ENCODE results near the gene CCDC120. TPM values are rescaled to one million over a fixed set of nuclear protein-coding genes. Genes with fewer than 3 reads are reported as not detected.

Gene CCDC120
- total RNA-seq, 2 donors from 2014 or later, result 6.9 to 7.3 TPM

DNA sequence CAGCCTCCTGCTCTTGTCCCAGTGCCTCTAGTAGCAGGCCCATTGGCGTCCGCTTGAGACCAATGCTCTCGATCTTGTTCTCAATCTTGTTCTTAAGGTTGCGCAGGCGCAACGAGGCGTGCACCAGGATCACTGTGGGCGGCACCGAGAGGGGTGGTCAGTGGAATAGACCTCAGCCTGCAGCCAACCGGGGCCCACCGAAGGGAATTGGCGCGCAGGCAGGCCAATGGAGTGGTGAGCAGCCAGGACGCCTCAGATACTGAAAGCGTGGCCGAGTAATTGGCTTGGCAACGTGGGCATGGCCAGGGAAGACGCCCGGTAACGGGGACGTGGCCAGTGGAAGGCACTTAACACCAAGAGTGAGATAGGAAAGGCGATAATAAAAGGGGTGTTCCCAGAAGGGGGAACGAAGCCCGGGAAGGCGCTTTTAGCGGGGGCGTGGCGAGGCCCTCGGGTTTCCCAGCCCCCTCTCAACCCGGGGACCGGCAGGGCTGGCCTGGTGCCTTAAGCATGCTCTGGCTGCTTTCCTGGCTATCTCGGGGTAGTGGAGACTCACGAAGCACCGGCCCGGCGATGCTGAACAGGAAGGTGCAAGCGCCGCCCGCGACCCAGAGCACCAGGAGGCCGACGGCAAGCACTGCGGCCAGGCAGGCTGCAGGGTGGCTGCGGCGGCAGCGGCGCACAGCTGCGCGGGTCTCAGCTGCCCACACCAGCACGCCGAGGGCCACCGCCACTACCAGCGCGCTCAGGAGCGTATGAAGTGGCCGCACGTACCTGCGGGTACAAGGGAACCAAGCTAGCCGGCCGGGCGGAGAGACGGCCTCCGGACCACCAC is 13.3 kb downstream of the CCDC120 start:
- H3K4me1 Mint-ChIP-seq, result peaks cover 8% of the 10 kb centered on the region
- H3K36me3 Mint-ChIP-seq (ENCODE audit: low read depth), result peaks cover 12% of the 10 kb centered on the region
- H3K27me3 Mint-ChIP-seq, result no peaks in the 10 kb centered on the region
- no peak overlapping the region for H3K27ac Mint-ChIP-seq
- no peaks in the 10 kb centered on the region for H3K9me3 Mint-ChIP-seq
- no peak for ATAC-seq (replicated peaks)
- peak overlapping the region; percentile 81 for H3K4me3 Mint-ChIP-seq

DNA sequence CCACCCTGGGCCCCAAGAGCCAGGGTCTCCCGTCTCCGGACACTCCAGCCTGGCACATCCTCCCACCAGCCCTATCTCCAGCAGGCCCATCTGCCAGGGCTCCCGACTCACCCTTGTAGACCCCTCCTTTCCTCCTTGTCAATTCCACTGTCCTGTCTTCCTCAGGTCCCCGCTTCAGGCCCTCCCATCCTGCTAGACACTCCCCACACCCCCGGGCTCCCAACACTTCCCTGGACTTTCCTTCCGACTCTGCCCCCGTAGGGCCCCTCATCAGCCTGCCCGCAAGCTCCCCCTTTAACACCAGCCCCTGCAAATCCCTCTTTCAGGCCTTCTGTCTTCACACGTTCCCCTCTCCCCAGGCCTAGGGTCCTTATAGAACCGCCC is 13.9 kb downstream of the CCDC120 start:
- no peak for ATAC-seq (replicated peaks)
- Mint-ChIP-seq H3K4me1 (peaks cover 8% of the 10 kb centered on the region), H3K36me3 (ENCODE audit: low read depth) (peaks cover 12% of the 10 kb centered on the region), H3K4me3 (peak overlapping the region; percentile 81), H3K9me3 (no peaks in the 10 kb centered on the region), H3K27ac (peak overlapping the region; percentile 85), H3K27me3 (no peaks in the 10 kb centered on the region)

DNA sequence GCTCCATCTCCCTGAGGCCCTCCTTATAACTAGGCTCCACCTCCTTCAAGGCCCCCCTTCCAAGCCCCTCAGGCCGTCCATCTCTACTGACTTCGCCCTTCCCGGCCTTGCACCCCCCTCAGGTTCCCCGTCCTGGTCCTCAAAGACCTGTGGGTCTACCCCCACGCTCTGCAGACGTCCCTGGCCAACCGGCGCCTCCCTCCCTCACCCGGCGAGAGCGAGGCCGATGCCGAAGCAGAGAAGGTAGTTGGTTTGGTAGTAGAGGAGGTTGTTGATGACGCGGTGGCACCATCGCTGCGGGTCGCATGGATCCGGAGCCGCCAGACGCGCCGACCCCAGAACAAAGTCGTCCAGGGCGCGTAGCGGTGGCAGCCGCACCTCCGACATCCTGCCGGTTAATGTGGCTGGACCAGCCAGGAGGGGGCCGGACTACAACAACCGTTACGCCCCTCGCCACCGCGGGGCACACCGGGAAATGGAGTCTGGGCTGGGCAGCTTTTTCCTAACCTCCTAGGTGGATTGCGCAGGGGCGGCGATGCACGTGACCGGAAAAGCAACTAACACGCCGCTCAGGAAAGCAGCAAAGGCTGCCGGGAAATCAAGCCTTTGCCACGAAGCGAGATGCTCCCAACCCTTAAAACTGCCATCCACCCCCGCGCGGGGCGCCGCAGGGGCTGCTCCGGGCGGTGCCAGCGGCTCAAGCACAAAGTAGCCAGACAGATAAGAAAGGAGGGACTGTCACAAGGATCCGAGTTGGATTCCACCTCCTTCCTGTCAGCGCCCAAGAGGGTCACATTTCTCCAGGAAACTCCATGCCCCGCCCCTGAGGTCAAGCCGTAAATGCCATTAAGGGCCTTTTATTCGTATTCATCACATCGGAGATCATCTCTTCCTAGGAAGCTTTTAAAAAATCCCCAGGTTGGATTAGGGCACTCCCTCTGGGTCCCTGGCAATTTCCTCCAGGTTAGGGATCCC is 15.1 kb downstream of the CCDC120 start, which contains the start of gene PRAF2:
Gene PRAF2, minus strand, starts transcription at position 402 of the 975 bp plus-strand sequence. Its CDS starts 15 bp downstream, at position 387.
- peak within 1 kb of the TSS; percentile 81 for H3K4me3 Mint-ChIP-seq
- peak within 1 kb of the TSS; percentile 85 for H3K27ac Mint-ChIP-seq
- ATAC-seq (replicated peaks), result peak; percentile 98
- H3K4me1 Mint-ChIP-seq, result peaks cover 8% of the 10 kb centered on the region
- H3K9me3 Mint-ChIP-seq, result no peaks in the 10 kb centered on the region
- no peaks in the 10 kb centered on the region for H3K27me3 Mint-ChIP-seq
- peaks cover 12% of the 10 kb centered on the region for H3K36me3 Mint-ChIP-seq (ENCODE audit: low read depth)

DNA sequence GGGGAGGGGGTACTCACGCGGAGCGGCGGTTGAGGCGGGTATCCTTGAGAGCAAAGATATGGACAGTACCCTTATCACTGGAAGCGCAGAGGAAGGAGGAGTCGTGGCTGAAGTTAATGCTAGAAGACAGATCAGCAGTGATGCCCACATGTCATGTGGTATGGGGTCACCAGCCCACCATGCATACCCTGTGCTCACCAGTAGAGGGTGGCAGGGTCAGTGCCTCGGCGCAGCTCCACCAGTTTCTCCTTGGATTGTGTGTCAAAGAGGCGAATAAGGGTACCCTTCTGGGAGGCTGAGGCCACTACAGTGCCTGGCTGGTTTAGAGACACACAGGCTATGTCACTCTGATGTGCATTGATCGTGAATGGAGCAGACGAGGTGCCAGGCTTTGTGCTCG is 16.5 kb downstream of the CCDC120 start:
- Mint-ChIP-seq H3K36me3 (ENCODE audit: low read depth) (peaks cover 12% of the 10 kb centered on the region), H3K4me1 (peaks cover 8% of the 10 kb centered on the region), H3K27me3 (no peaks in the 10 kb centered on the region), H3K27ac (no peak overlapping the region), H3K9me3 (no peaks in the 10 kb centered on the region), H3K4me3 (no peak overlapping the region)
- ATAC-seq (replicated peaks), result no peak

DNA sequence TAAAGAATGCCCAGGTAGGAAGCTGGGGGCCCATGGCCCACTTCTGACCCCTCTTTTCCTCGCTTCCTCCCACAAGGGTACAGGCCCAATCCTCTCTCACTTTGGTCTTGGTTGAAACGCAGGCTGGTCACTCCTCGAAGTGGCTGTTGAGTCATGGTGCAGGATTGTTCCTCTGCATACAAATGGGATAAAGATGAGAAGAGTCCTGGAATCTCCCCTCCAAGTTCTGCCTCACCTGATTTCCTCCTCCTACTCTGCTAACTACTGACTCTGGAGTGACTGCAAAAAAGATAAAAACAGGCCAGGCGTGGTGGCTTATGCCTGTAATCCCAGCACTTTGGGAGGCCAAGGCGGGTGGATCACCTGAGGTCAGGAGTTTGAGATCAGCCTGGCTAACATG is 19.1 kb downstream of the CCDC120 start:
- H3K36me3 Mint-ChIP-seq (ENCODE audit: low read depth), result peaks cover 12% of the 10 kb centered on the region
- peaks cover 8% of the 10 kb centered on the region for H3K4me1 Mint-ChIP-seq
- H3K27me3 Mint-ChIP-seq, result no peaks in the 10 kb centered on the region
- no peak overlapping the region for H3K27ac Mint-ChIP-seq
- no peak overlapping the region for H3K4me3 Mint-ChIP-seq
- no peaks in the 10 kb centered on the region for H3K9me3 Mint-ChIP-seq
- ATAC-seq (replicated peaks), result no peak

DNA sequence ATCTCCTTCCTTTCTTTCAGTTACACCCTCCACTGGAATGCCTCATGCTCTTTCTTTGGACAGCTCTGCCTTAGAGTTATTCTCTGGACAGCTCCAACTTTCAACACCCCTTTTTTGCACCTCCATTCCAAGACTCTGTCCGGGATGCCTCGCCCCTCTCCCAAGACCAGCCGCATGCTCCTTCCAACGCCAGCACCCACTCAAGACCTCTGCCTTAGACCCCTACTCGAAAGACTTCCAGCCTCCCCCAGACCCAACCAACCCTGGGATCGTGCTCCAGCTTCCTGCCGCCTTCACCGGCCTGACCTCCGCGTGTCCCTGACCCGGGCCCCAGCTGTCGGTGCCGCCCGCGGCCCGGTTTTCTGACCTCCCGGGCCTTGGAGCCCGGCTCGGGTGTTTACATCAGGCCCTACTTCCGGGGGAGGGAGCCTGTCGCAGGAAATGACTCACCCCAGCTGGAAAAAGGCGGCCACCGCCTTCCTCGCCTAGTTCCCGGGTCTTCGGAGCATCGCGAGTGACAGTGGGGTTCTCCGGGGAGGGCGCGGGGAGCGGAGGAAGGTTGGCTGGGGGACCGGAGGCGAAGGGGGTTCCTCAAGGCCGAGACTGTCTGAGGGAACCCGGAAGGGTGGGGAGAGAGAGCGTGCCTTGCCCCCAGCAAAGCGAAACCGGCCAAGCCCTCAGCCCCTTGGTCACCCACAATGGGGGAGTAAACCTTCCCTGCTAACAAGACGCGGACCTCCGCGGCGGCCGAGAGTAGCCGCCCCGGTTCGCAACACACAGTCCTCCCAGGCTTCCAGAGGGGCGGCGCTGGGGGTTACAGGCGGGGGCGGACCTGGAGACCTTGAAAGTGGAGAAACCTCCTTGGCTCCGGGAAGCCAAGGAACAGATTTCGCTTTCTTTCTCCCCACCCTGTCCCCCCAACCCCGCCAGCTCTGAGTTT is 21.0 kb downstream of the CCDC120 start, which contains the start of gene WDR45:
Gene WDR45, minus strand, starts transcription at position 399 of the 940 bp plus-strand sequence. CDS start 1,792 bp downstream, outside the sequence.
- no peaks in the 10 kb centered on the region for H3K27me3 Mint-ChIP-seq
- H3K27ac Mint-ChIP-seq, result peak within 1 kb of the TSS; percentile 95
- H3K36me3 Mint-ChIP-seq (ENCODE audit: low read depth), result no peaks in the 10 kb centered on the region
- ATAC-seq (replicated peaks), result peak; percentile 92
- H3K9me3 Mint-ChIP-seq, result no peaks in the 10 kb centered on the region
- H3K4me3 Mint-ChIP-seq, result peak within 1 kb of the TSS; percentile 91
- peaks cover 4% of the 10 kb centered on the region for H3K4me1 Mint-ChIP-seq

DNA sequence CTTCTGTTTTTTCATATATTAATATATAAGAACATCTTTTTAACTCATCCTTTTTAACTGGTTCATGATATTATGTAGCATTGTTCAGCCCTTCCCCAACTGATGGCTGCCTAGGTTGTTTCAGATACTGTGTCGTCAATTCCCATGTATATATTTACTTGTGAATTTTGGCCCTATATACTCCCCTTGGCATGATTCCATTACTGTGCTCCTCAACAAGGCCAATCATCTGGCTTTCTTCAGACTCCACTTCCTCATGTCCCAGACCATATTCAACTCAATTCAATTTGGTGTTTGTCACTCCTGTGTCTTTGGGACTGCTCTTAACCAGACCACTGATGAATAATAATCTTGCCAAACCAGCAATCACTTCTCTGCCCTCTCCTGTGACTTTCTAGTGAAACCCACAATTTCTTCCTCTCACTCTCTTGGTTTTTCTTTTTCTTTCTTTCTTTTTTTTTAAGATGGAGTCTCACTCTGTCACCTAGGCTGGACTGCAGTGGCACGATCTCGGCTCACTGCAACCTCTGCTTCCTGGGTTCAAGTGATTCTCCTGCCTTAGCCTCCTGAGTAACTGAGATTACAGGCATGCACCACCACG is 23.6 kb downstream of the CCDC120 start:
- no peak overlapping the region for H3K4me3 Mint-ChIP-seq
- H3K4me1 Mint-ChIP-seq, result peaks cover 4% of the 10 kb centered on the region

DNA sequence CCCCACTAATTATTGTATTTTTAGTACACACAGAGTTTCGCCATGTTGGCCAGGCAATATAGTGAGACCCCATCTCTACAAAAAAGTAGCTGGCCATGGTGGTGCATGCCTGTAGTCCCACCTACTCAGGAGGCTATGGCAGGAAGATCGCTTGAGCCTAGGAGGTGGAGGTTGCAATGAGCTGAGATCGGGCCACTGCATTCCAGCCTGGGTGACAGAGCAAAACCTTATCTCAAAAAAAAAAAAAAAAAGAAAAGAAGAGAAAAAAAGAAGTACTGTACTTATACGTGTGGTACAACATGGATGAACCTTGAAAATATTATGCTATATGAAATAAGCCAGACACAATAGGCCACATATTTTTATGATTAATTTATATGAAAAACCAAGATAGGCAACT is 30.8 kb downstream of the CCDC120 start:
- H3K4me3 Mint-ChIP-seq, result no peak overlapping the region

More for the DNA sequence above, 23.6 kb downstream of the CCDC120 start:
- Mint-ChIP-seq H3K27me3 (no peaks in the 10 kb centered on the region), H3K27ac (peak overlapping the region; percentile 9), H3K9me3 (no peaks in the 10 kb centered on the region), H3K36me3 (ENCODE audit: low read depth) (no peaks in the 10 kb centered on the region)
- ATAC-seq (replicated peaks), result no peak

DNA sequence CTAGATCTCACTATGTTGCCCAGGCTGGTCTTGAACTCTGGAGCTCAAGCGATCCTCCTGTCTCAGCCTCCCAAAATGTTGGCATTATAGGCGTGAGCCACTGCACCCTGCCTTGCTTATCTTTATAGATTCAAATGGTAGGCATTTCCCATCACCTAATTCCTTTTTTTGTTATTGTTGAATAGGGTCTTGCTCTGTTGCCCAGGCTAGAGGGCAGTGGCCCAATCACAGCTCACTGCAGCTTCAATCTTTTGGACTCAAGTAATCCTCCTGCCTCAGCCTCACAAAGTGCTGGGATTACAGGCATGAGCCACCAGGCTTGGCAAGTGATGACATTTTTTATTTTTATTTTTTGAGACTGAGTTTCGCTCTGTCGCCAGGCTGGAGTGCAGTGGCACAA is 37.6 kb downstream of the CCDC120 start:
- Mint-ChIP-seq H3K4me3 (no peak overlapping the region), H3K9me3 (no peaks in the 10 kb centered on the region), H3K27me3 (no peaks in the 10 kb centered on the region), H3K36me3 (ENCODE audit: low read depth) (no peaks in the 10 kb centered on the region), H3K4me1 (no peaks in the 10 kb centered on the region), H3K27ac (no peak overlapping the region)
- ATAC-seq (replicated peaks), result no peak

More for the DNA sequence above, 30.8 kb downstream of the CCDC120 start:
- Mint-ChIP-seq H3K27me3 (no peaks in the 10 kb centered on the region), H3K9me3 (no peaks in the 10 kb centered on the region), H3K4me1 (no peaks in the 10 kb centered on the region), H3K27ac (no peak overlapping the region), H3K36me3 (ENCODE audit: low read depth) (no peaks in the 10 kb centered on the region)
- no peak for ATAC-seq (replicated peaks)

DNA sequence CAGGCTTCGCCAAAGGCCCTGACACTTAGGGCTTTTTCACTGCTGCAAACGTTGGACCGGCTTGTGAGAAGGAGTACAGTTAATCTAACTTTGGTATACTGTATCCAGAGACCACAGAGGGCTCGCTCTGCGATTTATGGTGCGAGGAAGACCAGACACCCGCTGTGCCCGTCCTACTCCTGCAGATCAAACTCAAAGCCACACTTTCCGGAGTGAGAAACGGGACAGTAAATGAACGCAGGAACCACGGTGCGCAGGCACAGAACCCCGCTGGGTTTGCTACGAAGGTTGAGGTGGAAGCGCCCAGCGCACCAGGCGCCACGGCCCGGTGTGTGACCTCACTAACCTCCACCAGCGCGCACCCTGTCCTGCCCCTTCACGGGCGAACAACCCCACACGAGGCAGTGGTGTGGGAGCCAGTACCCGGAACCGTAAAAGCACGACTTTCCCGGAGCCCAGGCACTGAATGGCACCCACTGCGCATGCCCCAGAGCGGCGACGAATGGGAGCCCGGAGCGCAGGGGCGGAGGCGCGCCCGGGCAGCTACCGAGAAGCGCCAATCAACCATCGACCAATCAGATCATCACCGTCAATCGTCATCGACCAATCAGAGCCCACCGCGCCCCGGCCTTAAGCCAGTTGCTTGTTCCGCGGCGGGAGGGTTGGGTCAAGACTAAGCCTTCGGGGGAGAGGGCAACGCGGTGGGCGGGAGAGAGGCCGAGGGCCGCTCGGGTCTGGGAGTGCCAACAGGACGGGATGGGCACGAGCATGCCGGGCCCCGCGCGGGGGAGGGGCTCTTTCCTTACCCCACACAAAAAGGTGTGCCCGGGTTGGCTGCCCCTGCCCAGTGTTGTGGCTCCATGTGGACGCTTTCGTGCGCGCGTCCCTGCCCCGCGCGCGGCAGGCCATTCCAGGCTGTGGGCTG is 42.2 kb downstream of the CCDC120 start:
- Mint-ChIP-seq H3K4me1 (no peaks in the 10 kb centered on the region), H3K4me3 (peak overlapping the region; percentile 85)
- peak; percentile 98 for ATAC-seq (replicated peaks)

DNA sequence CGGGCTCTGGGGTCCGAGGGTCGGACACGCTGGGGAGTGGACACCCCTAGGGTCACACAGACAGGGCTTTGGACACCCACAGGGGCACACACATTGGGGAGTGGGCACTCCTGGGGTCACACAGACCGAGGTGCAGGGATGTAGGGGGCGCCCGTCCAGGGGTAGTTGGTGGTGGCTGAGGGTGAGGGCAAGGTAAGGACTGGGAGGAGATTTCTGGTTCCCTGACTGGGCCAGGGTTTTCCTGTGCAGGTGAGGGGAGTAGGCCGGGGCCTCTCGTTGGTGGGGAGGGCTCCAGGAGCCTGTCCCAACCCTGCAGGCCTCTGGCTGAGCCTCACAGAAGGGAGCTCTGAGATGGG is 42.8 kb downstream of the CCDC120 start:
- ATAC-seq (replicated peaks), result no peak
- H3K27me3 Mint-ChIP-seq, result no peaks in the 10 kb centered on the region
- H3K4me3 Mint-ChIP-seq, result peak overlapping the region; percentile 85
- no peaks in the 10 kb centered on the region for H3K9me3 Mint-ChIP-seq
- no peaks in the 10 kb centered on the region for H3K4me1 Mint-ChIP-seq
- H3K36me3 Mint-ChIP-seq (ENCODE audit: low read depth), result no peaks in the 10 kb centered on the region
- H3K27ac Mint-ChIP-seq, result peak overlapping the region; percentile 62

More for the DNA sequence above, 42.2 kb downstream of the CCDC120 start:
- H3K27me3 Mint-ChIP-seq, result no peaks in the 10 kb centered on the region
- H3K36me3 Mint-ChIP-seq (ENCODE audit: low read depth), result no peaks in the 10 kb centered on the region
- peak overlapping the region; percentile 62 for H3K27ac Mint-ChIP-seq
- no peaks in the 10 kb centered on the region for H3K9me3 Mint-ChIP-seq

DNA sequence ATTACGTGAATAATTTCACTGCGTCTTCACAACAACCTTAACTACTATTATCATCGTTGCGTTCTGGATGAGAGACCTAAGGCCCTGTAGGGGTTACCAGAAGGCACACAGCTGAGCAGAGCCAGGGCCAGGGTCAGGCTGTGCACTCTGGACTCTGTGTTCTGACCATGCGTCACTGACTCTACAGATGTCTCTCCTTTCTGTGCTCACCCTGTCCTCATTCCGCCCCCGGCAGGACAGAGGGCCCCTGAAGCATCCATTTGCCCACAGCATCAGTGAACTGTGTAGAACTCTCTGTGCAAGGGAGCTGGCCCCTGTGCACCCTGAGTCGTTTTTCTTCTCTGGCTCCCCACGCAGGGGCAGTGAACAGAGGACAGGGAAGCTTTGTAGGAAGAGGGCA is 43.4 kb downstream of the CCDC120 start:
- H3K4me3 Mint-ChIP-seq, result peak overlapping the region; percentile 85
- H3K36me3 Mint-ChIP-seq (ENCODE audit: low read depth), result no peaks in the 10 kb centered on the region
- no peak overlapping the region for H3K27ac Mint-ChIP-seq
- ATAC-seq (replicated peaks), result no peak
- H3K27me3 Mint-ChIP-seq, result no peaks in the 10 kb centered on the region
- H3K9me3 Mint-ChIP-seq, result no peaks in the 10 kb centered on the region
- H3K4me1 Mint-ChIP-seq, result no peaks in the 10 kb centered on the region

All from activated T-helper 17 cell treated with anti-CD3 and anti-CD28 coated beads, Interleukin-2, amount 50 U/mL, for 72 hours (primary cell).